GM12864 (cell line): ENCODE measurements around the gene LMO1.

Experiments used
- DNase-seq: peaks from one replicate; pipeline ENCODE4 v3.0.0-alpha.2; 2011; ENCODE audit warnings: low read depth
- H3K4me3 ChIP-seq: 2 replicates; pipeline ENCODE4 v1.5.1; 2011; ENCODE audit warnings: mild to moderate bottlenecking, low read depth, low read length, control low read depth
- TF ChIP-seq, protein P1 (sequence below): IDR thresholded peaks from 2 replicates; pipeline ENCODE4 v1.5.1; 2011; ENCODE audit warnings: low read depth, mild to moderate bottlenecking, moderate library complexity, low read length, control low read depth, inconsistent platforms; ENCODE audit errors: missing control alignments

The LMO1 gene

DNA sequence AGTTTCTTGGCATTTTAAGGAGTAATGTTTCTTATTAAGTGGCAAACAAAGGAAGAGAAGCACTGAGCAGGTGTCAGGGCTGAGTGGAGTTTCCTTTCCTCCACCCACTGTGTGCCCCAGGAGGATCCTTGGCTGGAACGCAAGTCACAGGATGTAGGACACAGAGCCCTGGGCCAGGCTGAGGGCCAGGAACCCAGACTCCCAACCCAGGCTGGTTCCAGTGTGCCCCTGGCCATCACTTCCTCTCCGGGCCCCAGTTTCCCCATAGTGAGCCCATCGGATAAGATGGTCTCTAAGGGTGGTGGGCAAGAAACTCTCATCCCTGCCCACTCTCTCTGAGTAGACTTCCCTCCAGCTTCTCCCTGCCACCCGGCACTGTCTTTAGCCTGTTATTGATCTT is 45.3 kb downstream of the LMO1 start:
- DNase-seq, result no peak
- no peak overlapping the region for H3K4me3 ChIP-seq
- TF ChIP-seq, protein P1, sequence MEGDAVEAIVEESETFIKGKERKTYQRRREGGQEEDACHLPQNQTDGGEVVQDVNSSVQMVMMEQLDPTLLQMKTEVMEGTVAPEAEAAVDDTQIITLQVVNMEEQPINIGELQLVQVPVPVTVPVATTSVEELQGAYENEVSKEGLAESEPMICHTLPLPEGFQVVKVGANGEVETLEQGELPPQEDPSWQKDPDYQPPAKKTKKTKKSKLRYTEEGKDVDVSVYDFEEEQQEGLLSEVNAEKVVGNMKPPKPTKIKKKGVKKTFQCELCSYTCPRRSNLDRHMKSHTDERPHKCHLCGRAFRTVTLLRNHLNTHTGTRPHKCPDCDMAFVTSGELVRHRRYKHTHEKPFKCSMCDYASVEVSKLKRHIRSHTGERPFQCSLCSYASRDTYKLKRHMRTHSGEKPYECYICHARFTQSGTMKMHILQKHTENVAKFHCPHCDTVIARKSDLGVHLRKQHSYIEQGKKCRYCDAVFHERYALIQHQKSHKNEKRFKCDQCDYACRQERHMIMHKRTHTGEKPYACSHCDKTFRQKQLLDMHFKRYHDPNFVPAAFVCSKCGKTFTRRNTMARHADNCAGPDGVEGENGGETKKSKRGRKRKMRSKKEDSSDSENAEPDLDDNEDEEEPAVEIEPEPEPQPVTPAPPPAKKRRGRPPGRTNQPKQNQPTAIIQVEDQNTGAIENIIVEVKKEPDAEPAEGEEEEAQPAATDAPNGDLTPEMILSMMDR, result no peak

DNA sequence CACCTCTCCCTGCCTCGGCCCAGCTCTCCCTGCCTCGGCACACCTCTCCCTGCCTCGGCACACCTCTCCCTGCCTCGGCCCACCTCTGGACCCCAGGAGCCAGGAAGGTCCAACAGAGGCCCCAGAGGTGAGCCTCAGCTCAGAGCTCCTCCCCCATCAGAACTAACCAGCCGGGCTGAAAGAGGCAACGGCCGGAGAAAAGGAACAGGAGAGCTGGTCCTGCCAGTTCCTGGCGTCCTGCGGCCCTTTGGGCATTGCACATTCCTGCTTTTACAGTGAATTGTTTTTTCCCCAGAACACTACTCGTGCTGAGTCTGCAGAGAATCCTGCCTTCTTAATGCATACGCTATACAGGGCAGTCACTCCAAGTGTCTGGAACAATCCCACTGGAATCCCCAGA is 45.8 kb downstream of the LMO1 start:
- H3K4me3 ChIP-seq, result no peak overlapping the region
- DNase-seq, result no peak
- TF ChIP-seq, protein P1, result no peak

DNA sequence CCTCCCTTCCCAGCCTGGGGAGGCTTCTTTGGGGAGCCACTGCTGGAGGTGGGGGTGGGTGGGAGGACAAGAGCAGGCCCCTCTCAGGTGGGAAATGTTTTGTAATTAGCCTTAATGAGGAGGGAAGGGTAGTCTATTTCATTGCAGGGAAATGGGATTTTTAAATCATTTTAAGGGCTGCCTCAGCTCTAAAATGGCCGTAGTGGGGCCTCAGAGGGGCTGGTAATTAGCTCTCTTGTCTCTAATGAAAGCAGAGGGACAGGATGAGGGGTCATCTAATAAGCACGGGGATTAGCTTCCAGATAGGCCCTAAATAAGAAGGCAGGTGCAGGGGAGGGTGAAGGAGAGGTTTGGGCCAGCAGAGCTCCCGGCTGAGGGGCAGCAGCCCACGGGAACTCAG is 46.5 kb downstream of the LMO1 start:
- TF ChIP-seq, protein P1, result no peak
- no peak for DNase-seq
- H3K4me3 ChIP-seq, result no peak overlapping the region

- DNase-seq, result no peak
- no peak overlapping the region for H3K4me3 ChIP-seq
- TF ChIP-seq, protein P1, result no peak
These were observed 50.3 kb downstream of the LMO1 start for GRCh38 chr11:8213376-8213775.

DNA sequence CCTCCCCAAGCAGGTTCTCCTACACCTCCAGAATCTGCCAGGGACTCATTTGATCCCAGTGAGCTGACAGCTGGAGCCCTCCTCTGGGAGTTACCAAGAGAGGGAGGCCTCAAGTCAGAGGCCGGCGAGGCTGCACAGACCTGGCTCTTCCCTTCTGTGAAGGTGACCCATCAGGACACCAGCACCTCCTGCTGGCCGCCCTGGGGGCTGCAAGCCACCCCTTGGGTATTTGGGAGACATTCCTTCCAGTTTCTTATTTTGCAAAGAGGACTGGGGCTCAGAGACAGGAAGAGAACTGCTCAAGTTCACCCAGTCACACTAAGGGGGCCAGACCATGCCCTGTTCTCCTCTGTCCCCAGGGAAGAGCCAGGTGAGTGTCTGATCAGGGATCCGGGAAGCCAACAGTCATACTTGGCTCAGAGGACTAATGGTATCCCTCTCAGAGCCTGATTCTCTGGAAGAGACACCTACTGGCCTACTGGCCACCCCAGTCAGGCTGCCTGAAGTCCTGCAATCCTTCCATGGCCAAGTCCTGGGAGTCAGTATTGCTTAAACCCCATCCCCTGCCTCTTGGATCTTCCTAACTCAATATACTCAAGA is 54.4 kb downstream of the LMO1 start:
- TF ChIP-seq, protein P1, result peak; percentile 81
- DNase-seq, result no peak
- H3K4me3 ChIP-seq, result no peak overlapping the region

DNA sequence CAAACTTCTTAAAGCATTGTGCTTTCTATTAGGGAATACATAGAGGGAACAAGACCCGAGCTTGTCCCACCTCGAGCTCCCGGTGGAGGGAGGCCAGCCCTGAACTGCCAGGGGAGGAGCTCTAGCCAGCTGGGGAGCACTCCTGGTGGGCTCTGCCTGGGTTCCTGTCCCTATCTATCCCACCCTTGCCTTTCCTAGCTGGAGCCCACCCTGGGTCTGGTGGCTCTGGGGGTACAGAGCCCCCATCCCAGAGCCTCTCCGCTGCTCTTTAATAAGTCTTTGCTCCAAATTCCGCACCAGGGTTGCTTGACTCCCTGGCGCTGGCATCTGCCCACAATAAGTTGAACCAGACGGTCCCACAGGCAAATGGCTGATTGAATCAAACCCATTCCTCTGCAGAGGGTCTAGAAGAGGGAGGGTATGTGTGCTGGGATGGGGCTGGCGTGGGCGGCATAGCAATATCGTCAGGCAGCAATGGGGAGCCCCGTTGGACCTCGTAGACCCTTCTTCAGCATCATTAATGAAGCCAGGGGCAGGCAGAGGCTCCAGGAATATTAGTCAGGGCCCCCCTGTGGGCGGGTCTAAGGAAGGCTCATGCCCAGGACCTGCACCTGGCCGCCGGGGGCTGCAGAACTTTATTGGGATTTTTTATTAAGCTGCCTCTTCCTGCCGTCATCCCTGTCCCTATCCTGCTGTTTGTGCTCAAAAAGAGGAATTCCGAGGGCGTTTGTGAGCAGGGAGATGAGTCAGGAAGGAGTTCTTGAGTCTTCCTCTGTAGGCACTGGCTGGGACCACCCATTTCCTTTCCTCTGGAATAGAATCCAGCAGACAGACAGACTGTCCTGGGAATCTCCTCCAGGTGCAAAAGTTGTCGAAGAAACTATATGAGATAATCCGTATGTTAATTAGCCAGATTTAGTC is 56.3 kb downstream of the LMO1 start:
- no peak overlapping the region for H3K4me3 ChIP-seq
- DNase-seq, result no peak
- TF ChIP-seq, protein P1, result no peak
